K562 (cell line): ENCODE measurements around the gene MYL6B. TPM values are rescaled to one million over a fixed set of nuclear protein-coding genes. Genes with fewer than 3 reads are reported as not detected.

ENCODE experiments used
- CHD1 ChIP-seq: fragments of 200-600 bp; sonication (generic); IDR thresholded peaks from one replicate; pipeline ENCODE4 v1.6.1; 2012; ENCODE audit warnings: mild to moderate bottlenecking, moderate library complexity, low read length, inconsistent platforms
- COPS2 ChIP-seq: fragments of 450-650 bp; conservative IDR thresholded peaks from 2 replicates; pipeline ENCODE4 v1.6.1; 2016; ENCODE audit warnings: mild to moderate bottlenecking, moderate library complexity
- FUS ChIP-seq: fragments of 200-400 bp; formaldehyde crosslinking; optimal IDR thresholded peaks from 2 replicates; pipeline ENCODE3; 2017; ENCODE audit warnings: low read depth, low read length
- KLF6 ChIP-seq: fragments of 250-450 bp; sonication (Bioruptor Pico); IDR thresholded peaks from 2 replicates; pipeline ENCODE4 v1.4.0; 2020; ENCODE audit warnings: mild to moderate bottlenecking, moderate library complexity, borderline replicate concordance
- MEIS2 ChIP-seq: fragments of 450-650 bp; IDR thresholded peaks from 2 replicates; pipeline ENCODE4 v1.6.1; 2014; ENCODE audit warnings: mild to moderate bottlenecking; ENCODE audit not compliant: partially characterized antibody
- MYNN ChIP-seq, 2 experiments: sonication (generic); formaldehyde crosslinking in 1 of 2; IDR thresholded peaks; 2 replicates each; pipeline versions ENCODE4 v1.5.0 to v1.6.1; 2016 to 2020; ENCODE audit warnings: antibody characterized with exemption in 1 of 2, missing genetic modification reagents in 1 of 2
- NCOA4 ChIP-seq: fragments of 450-650 bp; IDR thresholded peaks from 2 replicates; pipeline ENCODE4 v1.6.1; 2018; ENCODE audit warnings: mild to moderate bottlenecking; ENCODE audit not compliant: partially characterized antibody
- PTTG1 ChIP-seq: fragments of 450-650 bp; IDR thresholded peaks from 2 replicates; pipeline ENCODE4 v1.6.1; 2016; ENCODE audit warnings: low read depth, mild to moderate bottlenecking, missing genetic modification characterization, missing compliant biosample characterization
- SAFB ChIP-seq: fragments of 200-400 bp; formaldehyde crosslinking; IDR thresholded peaks from 2 replicates; pipeline ENCODE4 v1.6.1; 2017; ENCODE audit warnings: low read depth, low read length, borderline replicate concordance
- TAF15 ChIP-seq: fragments of 200-400 bp; formaldehyde crosslinking; IDR thresholded peaks from 2 replicates; pipeline ENCODE4 v1.6.1; 2017; ENCODE audit warnings: mild to moderate bottlenecking, low read depth, low read length, moderate library complexity
- TRIM24 ChIP-seq, 2 experiments: fragments of 450-650 bp; IDR thresholded peaks; 2 replicates each; pipeline ENCODE4 v1.6.1; 2016
- XRCC3 ChIP-seq: fragments of 450-650 bp; IDR thresholded peaks from 2 replicates; pipeline ENCODE4 v1.6.1; 2017; ENCODE audit warnings: mild to moderate bottlenecking, moderate library complexity
- ZNF239 ChIP-seq: fragments of 250-450 bp; sonication (Bioruptor Pico); IDR thresholded peaks from 2 replicates; pipeline ENCODE4 v1.4.0; 2020; ENCODE audit warnings: mild to moderate bottlenecking
- ZNF263 ChIP-seq: sonication (generic); formaldehyde crosslinking; IDR thresholded peaks from 2 replicates; pipeline ENCODE4 v1.8.0; 2022; ENCODE audit warnings: mild to moderate bottlenecking, missing genetic modification reagents, borderline replicate concordance
- ZNF586 ChIP-seq: fragments of 450-650 bp; formaldehyde crosslinking; conservative IDR thresholded peaks from 2 replicates; pipeline ENCODE4 v1.4.0; 2020; ENCODE audit warnings: mild to moderate bottlenecking, moderate library complexity
- polyA plus RNA-seq, 8 experiments: library from polyadenylated mRNA; depleted of rRNA in 4 of 8; stranded (reverse) in 5 of 8; unstranded in 3 of 8; fragments of >200 nt; fragmentation: Nextera tagmentation in 2 of 8; fragmentation: Illumina TruSeq in 1 of 8; extraction: Ambion mirVana in 2 of 8; extraction: Trizol in 1 of 8; gene quantifications; 2 replicates each; pipeline versions ENCODE4 v1.2.1 to v1.2.3, GENCODE V29; 2011 to 2014; ENCODE audit warnings: inconsistent platforms in 1 of 8, missing spikeins in 1 of 8
- total RNA-seq, 7 experiments: library from RNA; depleted of rRNA in 6 of 7; stranded (reverse); fragments of >200 nt in 6 of 7; fragmentation: Illumina TruSeq in 2 of 7; extraction: Trizol in 2 of 7; gene quantifications; 2 replicates each; pipeline versions ENCODE4 v1.2.1 to v1.2.3, GENCODE V29; 2011 to 2021; ENCODE audit warnings: low replicate concordance in 1 of 7
- TF ChIP-seq, protein P1 (sequence below): fragments of 450-650 bp; IDR thresholded peaks from 2 replicates; pipeline ENCODE4 v1.6.1; 2016; ENCODE audit warnings: antibody characterized with exemption
- TF ChIP-seq, protein P2 (sequence below): sonication (generic); formaldehyde crosslinking; IDR thresholded peaks from 2 replicates; pipeline ENCODE4 v1.8.0; 2022; ENCODE audit warnings: missing genetic modification reagents, mild to moderate bottlenecking, borderline replicate concordance
- TF ChIP-seq, protein P3 (sequence below): fragments of 450-650 bp; IDR thresholded peaks from 2 replicates; pipeline ENCODE4 v1.7.1; 2018; ENCODE audit warnings: mild to moderate bottlenecking, low read depth; ENCODE audit not compliant: partially characterized antibody

MYL6B gene
- total and polyA plus RNA-seq, 9 of the 15 experiments (the other 6 are each of a cell fraction or from before 2014, with no cell fraction given): 42.8 to 77.3 (median 68.6) TPM

DNA sequence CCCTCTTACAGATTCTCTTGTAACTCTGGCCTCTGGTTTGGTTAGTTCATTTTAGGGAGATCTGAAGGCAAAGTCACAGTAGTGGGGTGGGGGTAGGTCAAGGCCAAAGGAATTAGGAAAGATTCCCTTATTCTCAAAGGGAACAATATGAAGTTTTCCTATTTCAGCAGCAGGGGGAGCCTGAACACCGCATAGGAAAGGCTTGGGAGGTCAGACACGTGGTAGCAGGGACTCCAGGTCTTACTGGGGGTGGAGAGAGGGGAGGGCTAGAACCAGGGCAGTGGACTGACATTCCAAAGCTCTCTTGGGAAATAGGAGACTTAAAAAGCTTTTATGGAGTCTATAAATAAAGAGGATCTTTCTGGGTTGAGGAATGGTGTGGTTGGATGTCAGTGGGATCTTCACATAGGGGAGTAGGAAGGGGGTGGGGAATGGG, 33.0 kb upstream of the MYL6B start (continued):
- no peak for TF ChIP-seq KLF6 (CRISPR knock-in tag)
- TF ChIP-seq NCOA4: no peak
- TF ChIP-seq FUS: no peak
- no peak for TF ChIP-seq MEIS2
- no peak for TF ChIP-seq ZNF263 (CRISPR knock-in tag)
- TF ChIP-seq, protein P1, sequence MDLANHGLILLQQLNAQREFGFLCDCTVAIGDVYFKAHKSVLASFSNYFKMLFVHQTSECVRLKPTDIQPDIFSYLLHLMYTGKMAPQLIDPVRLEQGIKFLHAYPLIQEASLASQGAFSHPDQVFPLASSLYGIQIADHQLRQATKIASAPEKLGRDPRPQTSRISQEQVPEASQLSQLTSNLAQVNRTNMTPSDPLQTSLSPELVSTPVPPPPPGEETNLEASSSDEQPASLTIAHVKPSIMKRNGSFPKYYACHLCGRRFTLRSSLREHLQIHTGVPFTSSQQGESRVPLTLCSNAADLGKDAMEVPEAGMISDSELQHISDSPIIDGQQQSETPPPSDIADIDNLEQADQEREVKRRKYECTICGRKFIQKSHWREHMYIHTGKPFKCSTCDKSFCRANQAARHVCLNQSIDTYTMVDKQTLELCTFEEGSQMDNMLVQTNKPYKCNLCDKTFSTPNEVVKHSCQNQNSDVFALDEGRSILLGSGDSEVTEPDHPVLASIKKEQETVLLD: 0 out of 2 replicates have a peak, but pooled peaks have one; percentile 36
- TF ChIP-seq, protein P2, sequence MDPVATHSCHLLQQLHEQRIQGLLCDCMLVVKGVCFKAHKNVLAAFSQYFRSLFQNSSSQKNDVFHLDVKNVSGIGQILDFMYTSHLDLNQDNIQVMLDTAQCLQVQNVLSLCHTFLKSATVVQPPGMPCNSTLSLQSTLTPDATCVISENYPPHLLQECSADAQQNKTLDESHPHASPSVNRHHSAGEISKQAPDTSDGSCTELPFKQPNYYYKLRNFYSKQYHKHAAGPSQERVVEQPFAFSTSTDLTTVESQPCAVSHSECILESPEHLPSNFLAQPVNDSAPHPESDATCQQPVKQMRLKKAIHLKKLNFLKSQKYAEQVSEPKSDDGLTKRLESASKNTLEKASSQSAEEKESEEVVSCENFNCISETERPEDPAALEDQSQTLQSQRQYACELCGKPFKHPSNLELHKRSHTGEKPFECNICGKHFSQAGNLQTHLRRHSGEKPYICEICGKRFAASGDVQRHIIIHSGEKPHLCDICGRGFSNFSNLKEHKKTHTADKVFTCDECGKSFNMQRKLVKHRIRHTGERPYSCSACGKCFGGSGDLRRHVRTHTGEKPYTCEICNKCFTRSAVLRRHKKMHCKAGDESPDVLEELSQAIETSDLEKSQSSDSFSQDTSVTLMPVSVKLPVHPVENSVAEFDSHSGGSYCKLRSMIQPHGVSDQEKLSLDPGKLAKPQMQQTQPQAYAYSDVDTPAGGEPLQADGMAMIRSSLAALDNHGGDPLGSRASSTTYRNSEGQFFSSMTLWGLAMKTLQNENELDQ (CRISPR knock-in tag): no peak
- TF ChIP-seq ZNF239 (CRISPR knock-in tag): no peak
- no peak for TF ChIP-seq TAF15
- TF ChIP-seq MYNN (IDR thresholded peaks at IDR 0.05): no peak
- TF ChIP-seq MYNN (CRISPR knock-in tag; IDR thresholded peaks at IDR 0.05): no peak
- no peak for TF ChIP-seq SAFB
- TF ChIP-seq CHD1: no peak
- TF ChIP-seq, protein P3, sequence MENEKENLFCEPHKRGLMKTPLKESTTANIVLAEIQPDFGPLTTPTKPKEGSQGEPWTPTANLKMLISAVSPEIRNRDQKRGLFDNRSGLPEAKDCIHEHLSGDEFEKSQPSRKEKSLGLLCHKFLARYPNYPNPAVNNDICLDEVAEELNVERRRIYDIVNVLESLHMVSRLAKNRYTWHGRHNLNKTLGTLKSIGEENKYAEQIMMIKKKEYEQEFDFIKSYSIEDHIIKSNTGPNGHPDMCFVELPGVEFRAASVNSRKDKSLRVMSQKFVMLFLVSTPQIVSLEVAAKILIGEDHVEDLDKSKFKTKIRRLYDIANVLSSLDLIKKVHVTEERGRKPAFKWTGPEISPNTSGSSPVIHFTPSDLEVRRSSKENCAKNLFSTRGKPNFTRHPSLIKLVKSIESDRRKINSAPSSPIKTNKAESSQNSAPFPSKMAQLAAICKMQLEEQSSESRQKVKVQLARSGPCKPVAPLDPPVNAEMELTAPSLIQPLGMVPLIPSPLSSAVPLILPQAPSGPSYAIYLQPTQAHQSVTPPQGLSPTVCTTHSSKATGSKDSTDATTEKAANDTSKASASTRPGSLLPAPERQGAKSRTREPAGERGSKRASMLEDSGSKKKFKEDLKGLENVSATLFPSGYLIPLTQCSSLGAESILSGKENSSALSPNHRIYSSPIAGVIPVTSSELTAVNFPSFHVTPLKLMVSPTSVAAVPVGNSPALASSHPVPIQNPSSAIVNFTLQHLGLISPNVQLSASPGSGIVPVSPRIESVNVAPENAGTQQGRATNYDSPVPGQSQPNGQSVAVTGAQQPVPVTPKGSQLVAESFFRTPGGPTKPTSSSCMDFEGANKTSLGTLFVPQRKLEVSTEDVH: peak; percentile 27
- TF ChIP-seq COPS2: no peak
- TF ChIP-seq PTTG1 (tag): no peak
- TF ChIP-seq XRCC3: no peak
- no peak for TF ChIP-seq TRIM24 (IDR thresholded peaks at IDR 0.05)
- TF ChIP-seq ZNF586: no peak
